ENCODE results near the gene PEX6.

PEX6 gene, protein sequence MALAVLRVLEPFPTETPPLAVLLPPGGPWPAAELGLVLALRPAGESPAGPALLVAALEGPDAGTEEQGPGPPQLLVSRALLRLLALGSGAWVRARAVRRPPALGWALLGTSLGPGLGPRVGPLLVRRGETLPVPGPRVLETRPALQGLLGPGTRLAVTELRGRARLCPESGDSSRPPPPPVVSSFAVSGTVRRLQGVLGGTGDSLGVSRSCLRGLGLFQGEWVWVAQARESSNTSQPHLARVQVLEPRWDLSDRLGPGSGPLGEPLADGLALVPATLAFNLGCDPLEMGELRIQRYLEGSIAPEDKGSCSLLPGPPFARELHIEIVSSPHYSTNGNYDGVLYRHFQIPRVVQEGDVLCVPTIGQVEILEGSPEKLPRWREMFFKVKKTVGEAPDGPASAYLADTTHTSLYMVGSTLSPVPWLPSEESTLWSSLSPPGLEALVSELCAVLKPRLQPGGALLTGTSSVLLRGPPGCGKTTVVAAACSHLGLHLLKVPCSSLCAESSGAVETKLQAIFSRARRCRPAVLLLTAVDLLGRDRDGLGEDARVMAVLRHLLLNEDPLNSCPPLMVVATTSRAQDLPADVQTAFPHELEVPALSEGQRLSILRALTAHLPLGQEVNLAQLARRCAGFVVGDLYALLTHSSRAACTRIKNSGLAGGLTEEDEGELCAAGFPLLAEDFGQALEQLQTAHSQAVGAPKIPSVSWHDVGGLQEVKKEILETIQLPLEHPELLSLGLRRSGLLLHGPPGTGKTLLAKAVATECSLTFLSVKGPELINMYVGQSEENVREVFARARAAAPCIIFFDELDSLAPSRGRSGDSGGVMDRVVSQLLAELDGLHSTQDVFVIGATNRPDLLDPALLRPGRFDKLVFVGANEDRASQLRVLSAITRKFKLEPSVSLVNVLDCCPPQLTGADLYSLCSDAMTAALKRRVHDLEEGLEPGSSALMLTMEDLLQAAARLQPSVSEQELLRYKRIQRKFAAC

DNA sequence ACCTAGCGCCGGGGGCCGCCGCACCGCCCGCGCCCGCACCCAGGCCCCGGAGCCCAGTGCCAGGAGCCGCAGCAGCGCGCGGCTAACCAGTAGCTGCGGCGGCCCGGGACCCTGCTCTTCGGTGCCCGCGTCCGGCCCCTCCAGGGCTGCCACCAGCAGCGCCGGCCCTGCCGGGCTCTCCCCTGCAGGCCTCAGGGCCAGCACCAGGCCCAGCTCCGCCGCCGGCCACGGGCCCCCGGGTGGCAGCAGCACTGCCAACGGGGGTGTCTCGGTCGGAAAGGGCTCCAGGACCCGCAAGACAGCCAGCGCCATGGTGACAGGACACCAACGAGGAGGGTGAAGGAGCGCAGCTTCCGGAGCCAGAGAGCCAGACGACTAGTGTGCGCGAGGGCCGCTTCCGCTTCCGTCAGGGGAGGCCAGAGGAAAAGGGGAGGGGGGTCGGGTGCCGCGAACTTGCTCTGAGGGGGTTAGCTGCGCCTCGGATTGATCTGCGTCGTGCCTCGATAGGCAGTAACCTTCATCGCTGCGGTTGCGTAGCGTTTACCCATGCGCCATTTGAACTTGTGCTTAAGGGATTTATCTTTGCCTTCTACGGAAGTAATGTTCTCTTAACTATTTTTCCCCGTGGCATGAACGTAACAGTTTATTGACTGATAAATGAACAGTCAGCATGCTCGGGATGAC is at the start of gene PEX6:
Gene PEX6, minus strand, starts transcription at position 343 of the 684 bp plus-strand sequence. Its CDS starts 31 bp downstream, at position 312.
- peak; percentile 86 for DNase-seq

DNA sequence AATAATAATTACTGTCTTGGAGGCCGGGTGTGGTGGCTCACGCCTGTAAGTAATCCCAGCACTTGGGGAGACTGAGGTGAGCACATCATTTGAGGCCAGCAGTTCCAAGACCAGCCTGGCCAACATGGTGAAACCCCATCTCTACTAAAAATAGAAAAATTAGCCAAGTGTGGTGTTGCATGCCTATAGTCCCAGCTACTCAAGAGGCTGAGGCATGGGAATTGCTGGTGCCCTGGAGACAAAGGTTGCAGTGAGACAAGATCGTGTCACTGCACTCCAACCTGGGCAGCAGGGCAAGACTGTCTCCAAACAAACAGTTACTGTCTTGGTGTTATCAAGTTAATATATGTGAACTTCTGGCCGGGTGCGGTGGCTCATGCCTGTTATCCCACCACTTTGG is 47.4 kb upstream of the PEX6 start:
- no peak for DNase-seq

DNA sequence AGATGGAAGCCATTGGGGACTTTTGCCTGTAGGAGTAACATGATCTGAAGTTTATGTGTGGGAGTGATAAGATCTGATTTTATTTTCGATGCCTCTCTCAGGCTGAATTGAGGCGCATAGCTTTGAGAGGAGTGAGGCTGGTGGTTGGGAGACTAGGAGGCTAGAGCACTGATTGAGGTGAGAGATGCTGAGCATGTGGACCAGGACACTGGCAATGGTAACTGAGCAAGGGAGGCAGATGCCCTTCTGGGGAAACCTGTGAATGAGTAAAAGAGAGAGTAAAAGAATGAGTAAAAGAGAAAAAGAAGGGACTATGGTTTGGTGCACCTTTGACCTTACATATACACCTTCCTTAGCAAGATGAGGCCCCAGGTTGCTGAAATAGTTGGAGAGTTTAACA is 45.5 kb upstream of the PEX6 start:
- DNase-seq, result no peak

DNA sequence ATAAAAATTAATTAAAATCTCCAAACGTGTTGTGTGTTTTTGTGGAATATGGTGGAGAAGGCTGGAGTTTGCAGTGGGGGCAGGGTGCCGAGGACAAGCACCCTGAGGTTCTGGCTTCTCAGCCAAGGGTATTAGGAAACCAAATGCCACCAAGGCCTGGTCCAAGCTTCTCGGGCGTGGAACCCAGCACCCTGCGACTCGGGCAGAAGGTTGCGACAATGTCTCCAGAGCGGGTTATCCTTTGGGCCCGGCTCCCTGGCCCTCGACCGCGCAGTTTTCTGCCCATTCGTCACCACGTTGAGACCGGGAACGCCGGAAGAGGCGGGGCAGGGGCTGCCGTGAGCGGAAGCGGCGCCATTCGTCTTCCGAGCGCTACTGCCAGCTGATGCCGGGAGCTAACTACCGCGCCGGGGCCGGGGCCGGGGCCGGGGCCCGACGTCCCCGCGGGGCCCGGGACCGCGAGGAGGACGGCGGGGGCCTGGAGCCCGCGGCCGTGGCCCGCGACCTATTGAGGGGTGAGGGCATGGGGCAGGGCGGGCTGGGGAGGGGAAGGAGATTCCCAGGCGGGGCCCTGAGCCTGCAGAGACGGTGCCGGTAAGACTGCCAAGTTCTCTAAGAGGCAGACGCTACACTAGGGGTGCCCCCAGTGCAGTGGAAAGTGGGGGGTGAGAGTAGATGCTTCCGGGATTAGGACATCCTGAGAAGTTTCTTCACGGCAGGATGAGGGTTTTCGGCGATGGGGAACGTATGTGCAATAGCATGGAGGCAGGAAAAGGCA is 42.5 kb upstream of the PEX6 start, which contains the start of gene RRP36:
Gene RRP36, plus strand, starts transcription at position 354 of the 778 bp plus-strand sequence. Its CDS starts 32 bp downstream, at position 386.
- DNase-seq, result peak; percentile 50

DNA sequence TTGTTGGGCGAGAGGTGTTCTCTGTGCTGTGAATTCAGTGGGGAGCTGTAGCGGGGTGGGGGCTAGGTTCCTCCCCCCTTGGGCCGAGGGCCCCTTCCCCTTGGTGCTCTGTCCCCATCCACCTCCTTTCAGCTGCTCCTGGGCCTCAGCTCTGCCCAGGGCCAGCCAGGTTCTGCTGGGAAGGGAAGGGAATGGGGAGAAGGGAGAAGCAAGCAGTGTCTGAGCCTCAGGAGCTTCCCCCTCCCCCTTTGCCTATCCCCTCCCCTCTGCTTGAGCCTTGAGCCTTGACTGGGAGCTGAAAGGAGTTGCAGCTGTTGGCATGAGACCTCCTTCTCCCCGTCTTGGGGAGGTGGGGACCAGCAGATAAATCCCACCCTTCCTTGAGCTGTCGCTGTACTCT is 41.9 kb upstream of the PEX6 start:
- DNase-seq, result no peak

DNA sequence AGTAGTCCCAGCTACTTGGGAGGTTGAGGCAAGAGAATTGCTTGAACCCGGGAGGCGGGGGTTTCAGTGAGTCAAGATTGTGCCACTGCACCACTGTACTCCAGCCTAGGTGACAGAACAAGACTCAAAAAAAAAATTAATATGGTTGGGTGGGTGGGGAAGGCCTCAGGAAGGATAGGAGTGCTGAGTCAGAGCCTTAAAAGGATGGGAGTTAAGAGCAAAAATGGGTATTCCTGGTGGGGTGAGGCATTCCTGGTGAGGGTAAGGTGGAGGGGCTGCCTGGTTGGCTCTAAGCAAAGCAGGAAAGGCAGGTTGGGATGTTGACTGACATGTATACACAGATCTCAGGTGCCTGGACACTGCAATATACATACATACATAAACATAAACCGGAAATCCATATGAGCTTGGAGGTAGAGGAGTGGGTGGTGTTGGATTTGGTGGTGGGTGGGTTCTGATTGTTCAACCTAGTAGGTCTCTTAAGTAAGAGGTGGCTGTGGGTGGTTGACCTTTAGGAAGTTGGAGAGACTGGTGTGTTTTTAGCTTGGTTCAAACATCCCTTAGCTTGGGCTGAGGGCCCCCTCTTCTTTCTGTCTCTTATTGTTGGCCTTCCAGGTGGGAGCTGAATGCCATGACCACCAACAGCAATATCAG is 41.2 kb upstream of the PEX6 start:
- DNase-seq, result no peak

DNA sequence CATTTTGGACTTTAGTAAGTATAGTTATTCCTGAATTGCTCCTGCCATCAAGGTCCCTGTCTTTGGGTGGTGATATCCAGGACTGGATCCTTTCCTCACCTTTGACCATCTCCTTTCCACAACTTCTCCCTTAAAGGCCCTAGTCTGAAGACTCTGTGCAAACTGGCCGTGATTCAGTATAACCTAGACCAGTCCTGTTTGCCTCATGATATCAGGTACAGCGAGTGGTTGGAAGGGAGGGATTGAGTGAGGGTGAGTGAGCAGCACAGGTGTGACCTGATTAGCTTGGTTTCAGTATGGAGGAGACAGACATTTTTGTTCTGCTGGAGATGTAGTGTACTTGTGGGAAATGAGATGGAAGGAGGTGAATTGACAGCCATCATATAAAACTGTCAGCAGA is 40.2 kb upstream of the PEX6 start:
- no peak for DNase-seq

DNA sequence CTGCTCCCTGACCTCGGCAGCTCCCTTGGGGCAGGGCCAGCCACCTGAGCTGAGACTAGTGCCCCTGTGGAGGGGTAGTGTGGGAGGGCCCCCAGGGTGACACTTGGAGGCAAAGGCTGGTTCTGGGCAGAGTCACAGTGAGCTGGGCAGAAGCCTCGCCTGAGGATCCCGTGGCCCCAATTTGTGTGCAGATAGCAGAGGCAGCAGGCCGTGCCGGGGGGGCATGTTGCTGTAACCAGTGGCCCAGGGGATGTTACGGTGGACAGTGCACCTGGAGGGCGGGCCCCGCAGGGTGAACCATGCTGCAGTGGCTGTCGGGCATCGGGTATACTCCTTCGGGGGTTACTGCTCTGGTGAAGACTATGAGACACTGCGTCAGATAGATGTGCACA is 38.0 kb upstream of the PEX6 start:
- no peak for DNase-seq

DNA sequence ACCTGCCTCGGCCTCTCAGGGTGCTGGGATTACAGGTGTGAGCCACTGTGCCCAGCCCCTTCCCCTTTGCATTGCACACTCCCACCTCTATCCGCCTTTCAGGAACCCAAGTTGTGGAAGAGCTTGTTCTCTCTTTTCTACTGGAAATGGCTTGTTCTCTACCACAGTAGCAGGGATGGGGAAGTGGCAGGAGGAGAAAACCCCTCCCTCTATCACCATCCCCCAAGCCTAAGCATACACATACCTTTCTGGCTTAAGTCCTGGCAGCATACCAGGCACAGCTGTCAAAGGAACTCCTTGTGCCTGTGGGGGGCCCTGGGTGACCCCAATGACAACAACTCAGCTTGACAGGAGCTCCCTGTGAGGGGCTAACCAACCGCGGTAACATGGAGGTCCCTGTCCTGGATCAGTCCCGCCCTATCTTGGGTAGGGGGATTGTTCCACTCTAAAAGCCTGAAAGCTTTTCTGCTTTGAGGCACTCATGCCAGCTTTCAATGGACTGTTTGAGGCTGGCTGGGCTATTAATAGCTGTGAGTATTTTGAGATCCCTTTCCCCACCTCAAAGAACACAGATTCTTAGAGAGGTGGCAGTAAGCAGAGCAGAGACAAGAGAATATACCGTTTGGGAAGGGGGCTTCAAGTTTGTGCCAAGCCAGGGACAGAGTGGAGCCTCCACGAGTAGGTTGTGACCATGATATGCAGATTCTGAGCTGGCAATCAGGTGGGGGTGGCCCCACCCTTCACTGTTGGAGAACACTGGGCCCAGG is 37.4 kb upstream of the PEX6 start:
- no peak for DNase-seq

DNA sequence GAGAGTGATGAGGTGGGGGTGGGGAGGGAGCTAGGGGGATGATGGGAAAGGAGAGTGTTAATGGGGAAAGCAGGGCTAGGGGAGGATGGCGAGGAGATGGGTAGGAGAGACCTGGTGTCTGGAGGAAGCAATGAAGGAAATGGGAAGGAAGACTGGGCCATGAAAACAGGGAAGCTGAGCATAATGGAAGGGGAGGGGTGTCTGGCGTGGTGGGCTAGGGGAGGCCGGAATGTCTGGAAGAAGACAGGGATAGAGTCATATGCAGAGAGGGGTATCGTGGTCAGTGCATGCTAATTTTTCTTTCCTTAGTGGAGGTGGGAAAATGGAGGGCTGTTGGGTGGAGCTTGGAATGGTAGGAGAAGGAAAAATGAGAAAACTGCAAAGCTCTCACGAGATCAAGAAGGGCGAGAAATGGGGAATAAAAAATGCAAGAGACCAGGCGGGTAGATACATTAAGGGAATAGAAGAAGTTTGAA is 35.5 kb upstream of the PEX6 start:
- DNase-seq, result no peak

DNA sequence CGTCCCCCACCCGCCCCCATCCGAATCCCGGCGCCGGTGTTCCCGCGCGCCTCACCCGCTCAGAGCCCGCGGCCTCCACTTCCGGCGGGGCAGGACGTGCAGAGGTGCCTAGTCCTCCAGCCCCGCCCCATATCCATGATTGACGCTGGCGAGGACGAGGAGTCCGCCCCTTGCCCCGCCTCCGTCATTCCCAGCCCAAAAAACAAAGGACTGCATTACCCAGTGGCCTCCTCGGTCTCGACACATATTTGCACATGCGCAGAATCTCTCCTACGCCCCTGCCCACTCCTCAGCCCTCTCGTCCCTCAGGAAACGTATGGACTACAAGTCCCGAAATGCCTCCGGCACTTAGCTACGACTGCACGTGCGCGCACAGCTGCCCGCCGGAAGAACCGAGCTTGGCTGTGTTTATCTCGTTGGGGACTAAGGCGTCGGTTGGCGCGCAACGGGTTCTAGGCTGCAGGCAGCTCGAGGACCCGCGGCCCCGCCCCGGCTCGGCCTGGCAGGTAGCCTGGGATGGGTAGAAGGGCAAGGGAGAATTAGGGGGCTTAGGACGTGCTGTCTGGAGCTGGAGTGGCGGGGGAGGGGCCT is 35.0 kb upstream of the PEX6 start, which contains the start of the genes KLHDC3 and MEA1:
Gene KLHDC3, plus strand, starts transcription at position 407 of the 591 bp plus-strand sequence. CDS start 2,944 bp downstream, outside the sequence.
Gene MEA1, minus strand, starts transcription at position 104 of the 591 bp plus-strand sequence. CDS start 133 bp downstream, outside the sequence.
- peak; percentile 97 for DNase-seq

DNA sequence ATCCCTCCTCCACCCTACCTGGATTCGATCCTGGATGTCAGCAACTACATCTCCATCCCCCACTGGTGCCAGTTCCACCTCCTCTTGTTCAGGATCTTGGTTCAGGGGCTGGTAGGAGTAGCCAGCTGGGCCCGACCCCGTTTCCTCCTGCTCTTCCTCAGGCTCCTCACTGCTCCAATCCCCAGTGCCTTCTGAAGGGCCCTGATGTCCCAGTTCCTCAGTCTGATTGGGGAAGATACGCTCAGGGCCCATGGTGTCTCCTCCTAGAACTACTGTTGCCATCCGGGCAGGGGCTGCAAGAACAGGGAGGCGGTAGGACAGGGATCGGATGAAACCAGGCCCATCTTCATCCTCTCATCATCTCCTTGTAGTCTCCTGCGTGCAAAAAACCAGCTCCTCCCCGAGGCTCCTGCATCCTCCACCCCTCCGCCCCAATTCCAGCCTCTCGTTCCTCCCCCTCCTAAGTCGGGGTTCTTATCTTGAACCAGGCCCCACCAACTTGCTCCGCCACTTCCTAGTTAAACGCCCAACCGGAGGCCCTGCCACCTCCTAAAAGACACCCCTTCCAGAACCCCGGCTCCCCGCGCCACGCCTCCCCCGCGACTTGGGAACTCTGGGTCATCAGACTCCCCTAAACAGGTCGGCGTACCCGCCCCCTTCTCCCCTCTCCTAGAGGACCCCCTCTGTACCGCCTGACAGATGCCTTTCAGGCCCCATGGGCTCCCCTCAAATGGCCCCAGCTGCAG is 34.3 kb upstream of the PEX6 start:
- DNase-seq, result no peak

DNA sequence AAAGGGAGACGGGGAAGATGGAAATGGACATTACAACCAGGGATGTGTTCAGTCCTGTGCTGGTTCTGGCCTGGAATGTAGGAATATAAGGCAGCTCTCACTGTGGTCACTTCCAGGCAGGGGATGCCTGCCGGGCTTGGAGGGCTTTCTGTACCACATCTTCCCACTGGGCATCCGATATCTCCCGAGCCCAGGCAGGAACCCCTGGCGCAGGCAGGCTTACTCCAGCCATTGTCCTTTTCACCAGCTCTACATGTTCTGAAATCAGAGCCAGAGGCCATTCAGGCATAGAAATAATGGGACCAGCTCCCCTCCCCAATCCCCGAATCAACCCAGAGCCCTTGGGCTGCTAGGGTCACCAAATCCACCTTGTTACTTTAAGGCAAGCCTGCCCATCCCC is 33.4 kb upstream of the PEX6 start:
- no peak for DNase-seq

DNA sequence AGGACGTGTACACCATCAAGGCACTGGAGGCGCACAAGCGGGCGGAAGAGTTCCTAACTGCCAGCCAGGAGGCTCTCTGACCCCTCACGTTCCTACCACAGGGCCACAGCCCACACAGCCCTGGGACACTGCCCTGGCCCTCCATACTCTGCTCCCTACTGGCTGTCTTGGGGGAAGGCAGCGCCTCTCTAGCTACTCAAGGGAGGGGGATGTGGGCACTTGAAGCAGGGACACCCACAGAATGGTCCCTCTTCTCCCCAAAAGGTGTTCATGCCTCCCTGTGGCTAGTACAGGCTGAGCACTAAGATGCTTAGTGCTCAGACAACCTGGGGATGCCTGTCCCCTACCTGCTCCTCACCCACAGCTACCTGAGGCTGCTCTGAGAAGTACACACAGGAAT is 32.2 kb upstream of the PEX6 start:
- DNase-seq, result no peak

DNA sequence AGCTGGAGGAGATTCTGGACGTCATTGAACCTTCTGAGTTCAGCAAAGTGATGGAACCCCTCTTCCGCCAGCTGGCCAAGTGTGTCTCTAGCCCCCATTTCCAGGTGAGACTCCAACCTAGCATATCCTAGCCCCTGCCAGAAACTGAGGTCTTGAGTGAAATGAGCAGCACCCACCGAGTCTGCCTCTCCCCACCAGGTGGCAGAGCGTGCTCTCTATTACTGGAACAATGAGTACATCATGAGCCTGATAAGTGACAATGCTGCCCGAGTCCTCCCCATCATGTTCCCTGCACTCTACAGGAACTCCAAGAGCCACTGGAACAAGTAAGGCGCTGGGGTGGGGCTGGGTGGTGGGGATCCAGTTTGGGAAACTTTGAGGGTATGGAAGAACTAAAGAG is 30.1 kb upstream of the PEX6 start:
- DNase-seq, result peak; percentile 19

DNA sequence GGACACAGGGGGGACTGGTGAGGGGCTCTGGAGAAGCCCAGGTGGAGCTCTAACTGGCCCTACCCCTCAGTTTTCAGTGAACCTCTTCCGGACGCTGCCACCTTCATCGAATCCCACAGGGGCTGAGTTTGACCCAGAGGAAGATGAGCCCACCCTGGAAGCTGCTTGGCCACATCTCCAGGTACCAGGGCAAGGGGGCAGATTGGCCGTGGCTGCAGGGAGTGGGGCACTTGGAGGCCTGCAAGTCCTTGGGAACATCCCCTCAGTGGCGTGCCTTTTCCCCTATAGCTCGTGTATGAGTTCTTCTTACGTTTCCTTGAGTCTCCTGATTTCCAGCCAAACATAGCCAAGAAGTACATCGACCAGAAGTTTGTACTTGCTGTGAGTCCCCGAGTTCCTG is 28.1 kb upstream of the PEX6 start:
- no peak for DNase-seq

DNA sequence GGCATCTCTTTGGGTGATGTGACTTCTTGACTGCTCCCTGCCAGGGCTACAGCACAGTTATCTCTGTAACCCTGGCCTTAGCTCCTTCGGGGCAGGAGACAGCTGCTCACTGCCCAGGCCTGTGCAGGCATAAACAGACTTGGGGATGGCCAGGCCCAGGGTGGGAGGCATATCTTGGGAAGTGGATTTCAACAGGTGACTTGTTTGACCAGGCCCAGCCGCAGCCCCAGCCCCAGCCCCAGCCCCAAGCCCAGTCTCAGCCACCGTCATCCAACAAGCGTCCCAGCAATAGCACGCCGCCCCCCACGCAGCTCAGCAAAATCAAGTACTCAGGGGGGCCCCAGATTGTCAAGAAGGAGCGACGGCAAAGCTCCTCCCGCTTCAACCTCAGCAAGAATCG is 27.3 kb upstream of the PEX6 start:
- DNase-seq, result no peak

DNA sequence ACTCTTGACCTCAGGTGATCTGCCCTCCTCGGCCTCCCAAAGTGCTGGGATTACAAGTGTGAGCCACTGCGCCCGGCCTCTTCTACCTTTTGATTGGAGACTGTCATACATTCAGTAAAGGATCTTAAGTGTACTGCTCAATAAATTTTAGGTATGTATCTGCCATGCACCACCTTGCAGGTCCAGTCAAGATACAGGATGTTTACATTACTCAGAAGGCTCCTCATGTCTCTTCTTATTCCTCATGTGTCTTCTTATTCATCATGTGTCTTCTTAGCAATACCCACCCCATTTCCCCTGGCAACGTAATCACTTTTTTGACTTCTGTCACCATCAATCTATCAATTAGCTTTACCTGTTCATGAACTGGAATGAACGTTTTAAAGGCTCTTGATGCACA is 26.9 kb upstream of the PEX6 start:
- no peak for DNase-seq

DNA sequence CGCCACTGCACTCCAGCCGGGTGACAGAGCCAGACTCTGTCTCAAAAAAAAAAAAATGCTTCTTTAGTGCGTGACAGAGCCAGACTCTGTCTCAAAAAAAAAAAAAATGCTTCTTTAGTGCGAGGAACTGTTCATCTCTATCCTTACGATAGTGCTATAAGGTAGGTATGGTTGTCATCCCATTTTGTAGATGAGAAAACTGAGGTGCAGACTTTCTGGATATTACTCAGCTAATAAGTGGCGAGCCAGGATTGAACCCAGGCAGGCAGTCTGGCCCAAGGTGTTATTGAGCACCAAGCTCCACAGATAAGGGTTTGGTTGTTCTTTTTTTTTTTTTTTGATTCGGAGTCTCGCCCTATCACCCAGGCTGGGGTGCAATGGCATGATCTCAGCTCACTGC is 22.9 kb upstream of the PEX6 start:
- no peak for DNase-seq

Measured in activated CD4-positive, alpha-beta T cell treated with anti-CD3 and anti-CD28 coated beads for 1 hour (primary cell).